SK-N-SH treated with all-trans-retinoic acid at 6 μM for 48 hours (cell line): ENCODE results near the gene OPA3.

ENCODE experiments used
- CREB5 ChIP-seq: fragments of 250-450 bp; sonication (Bioruptor Pico); IDR thresholded peaks from 2 replicates; pipeline ENCODE4 v1.5.1; 2020; ENCODE audit warnings: low read depth, mild to moderate bottlenecking, moderate library complexity
- ESRRG ChIP-seq: fragments of 250-450 bp; sonication (Bioruptor Pico); IDR thresholded peaks from 2 replicates; pipeline ENCODE4 v1.6.1; 2021; ENCODE audit warnings: mild to moderate bottlenecking
- ISL1 ChIP-seq: fragments of 250-450 bp; sonication (Bioruptor Pico); IDR thresholded peaks from 2 replicates; pipeline ENCODE4 v2.1.2; 2022; ENCODE audit warnings: mild to moderate bottlenecking, moderate library complexity
- ZFP3 ChIP-seq: fragments of 250-450 bp; sonication (Bioruptor Pico); IDR thresholded peaks from 2 replicates; pipeline ENCODE4 v1.5.0; 2020; ENCODE audit warnings: mild to moderate bottlenecking, moderate library complexity
- ZFP30 ChIP-seq: fragments of 450-650 bp; formaldehyde crosslinking; IDR thresholded peaks from 2 replicates; pipeline ENCODE4 v1.5.0; 2022; ENCODE audit warnings: mild to moderate bottlenecking, moderate library complexity

- TF ChIP-seq ISL1 (no peak), ZFP3 (no peak), CREB5 (CRISPR knock-in tag) (no peak), ZFP30 (CRISPR knock-in tag) (no peak), ESRRG (CRISPR knock-in tag) (no peak)
These were observed 13.0 kb downstream of the OPA3 start for GRCh38 chr19:45571457-45572220.
